ENCODE data around the gene ARMC9.

DNA sequence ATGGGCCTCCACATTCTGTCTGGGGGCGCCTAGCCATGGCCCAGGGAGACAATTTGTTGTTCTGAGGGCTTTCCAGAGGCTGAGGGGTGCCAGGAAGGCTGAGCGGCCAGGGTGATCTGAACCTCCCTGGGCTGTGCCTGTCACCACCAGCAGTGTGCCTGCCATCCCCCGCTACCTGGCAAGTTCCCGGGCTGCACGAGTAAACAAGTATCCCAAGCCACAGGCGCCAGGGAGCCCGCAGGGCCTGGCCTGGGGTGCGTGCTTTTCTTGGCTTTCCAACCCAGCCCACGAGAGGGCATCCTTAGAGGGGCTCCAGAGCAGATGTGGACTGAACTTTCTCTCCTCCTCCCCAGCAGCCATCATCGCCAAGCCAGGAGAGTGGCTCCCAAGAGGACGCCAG is 162.0 kb downstream of the ARMC9 start:
- TF ChIP-seq POLR2A (IDR thresholded peaks at IDR 0.05) = no peak
- TF ChIP-seq, protein P1, sequence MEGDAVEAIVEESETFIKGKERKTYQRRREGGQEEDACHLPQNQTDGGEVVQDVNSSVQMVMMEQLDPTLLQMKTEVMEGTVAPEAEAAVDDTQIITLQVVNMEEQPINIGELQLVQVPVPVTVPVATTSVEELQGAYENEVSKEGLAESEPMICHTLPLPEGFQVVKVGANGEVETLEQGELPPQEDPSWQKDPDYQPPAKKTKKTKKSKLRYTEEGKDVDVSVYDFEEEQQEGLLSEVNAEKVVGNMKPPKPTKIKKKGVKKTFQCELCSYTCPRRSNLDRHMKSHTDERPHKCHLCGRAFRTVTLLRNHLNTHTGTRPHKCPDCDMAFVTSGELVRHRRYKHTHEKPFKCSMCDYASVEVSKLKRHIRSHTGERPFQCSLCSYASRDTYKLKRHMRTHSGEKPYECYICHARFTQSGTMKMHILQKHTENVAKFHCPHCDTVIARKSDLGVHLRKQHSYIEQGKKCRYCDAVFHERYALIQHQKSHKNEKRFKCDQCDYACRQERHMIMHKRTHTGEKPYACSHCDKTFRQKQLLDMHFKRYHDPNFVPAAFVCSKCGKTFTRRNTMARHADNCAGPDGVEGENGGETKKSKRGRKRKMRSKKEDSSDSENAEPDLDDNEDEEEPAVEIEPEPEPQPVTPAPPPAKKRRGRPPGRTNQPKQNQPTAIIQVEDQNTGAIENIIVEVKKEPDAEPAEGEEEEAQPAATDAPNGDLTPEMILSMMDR (IDR thresholded peaks at IDR 0.05) = no peak
